Measurements from ENCODE around the gene MUC4.

GRCh38 chr3:195717416-195717815 is 94.3 kb downstream of the MUC4 start:
- no peak for TF ChIP-seq TAF1 (IDR thresholded peaks at IDR 0.05; ENCODE audit: low read depth, low read length)
- no peak for TF ChIP-seq POLR2A (IDR thresholded peaks at IDR 0.05; ENCODE audit: low read depth, low read length)
- TF ChIP-seq POLR2AphosphoS5 (IDR thresholded peaks at IDR 0.05; ENCODE audit: low read depth, low read length), result no peak

Data from GM12891 (cell line).